ENCODE results near the gene NANOS2. TPM values are rescaled to one million over a fixed set of nuclear protein-coding genes. Genes with fewer than 3 reads are reported as not detected.
A peak's percentile ranks its signal among the peaks of the same experiment; 100 is the strongest.

Gene NANOS2
- total and polyA plus RNA-seq, 2 of the 4 experiments (the other 2 are of a cell fraction): not detected

DNA sequence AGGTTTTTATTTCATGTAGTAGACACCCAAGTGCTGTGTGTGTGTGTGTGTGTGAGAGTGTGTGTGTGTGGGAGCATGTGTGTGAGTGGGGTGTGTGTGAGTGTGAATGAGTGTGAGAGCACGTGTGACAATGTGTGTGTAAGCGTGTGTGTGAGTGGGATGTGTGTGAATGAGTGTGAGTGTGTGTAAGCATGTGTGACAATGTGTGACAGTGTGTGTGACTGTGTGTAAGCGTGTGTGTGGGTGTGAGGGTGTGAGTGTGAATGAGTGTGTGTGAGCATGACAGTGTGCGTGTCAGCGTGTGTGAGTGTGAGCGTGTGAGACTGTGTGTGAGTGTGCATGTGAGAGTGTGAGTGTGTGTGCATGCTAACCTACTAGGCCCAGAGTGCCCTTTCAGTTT, 43.7 kb upstream of the NANOS2 start:
- H3K9me1 ChIP-seq (ENCODE audit: insufficient read depth, low read length): peaks cover 4% of the 10 kb centered on the region; the same call in 1 of the 2 replicates
- no peaks in the 10 kb centered on the region for H3K79me1 ChIP-seq (ENCODE audit: low read depth in 1 of 2, low read length in 2 of 2)
- H3K27ac ChIP-seq (ENCODE audit: insufficient read depth, low read length): no peak overlapping the region
- no peak overlapping the region for H3K4ac ChIP-seq (ENCODE audit: low read depth, low read length)
- H4K91ac ChIP-seq (ENCODE audit: insufficient read depth, low read depth, low read length): no peak overlapping the region
- H4K5ac ChIP-seq (ENCODE audit: low read depth, low read length): no peak overlapping the region
- intact Hi-C loops (cut with micrococcal nuclease) (no loop called here), in situ Hi-C loops (cut with MboI; ENCODE audit: low sequenced_read_pairs) (no loop called here), dilution Hi-C loops (cut with HindIII; ENCODE audit: low sequenced_read_pairs, unreplicated experiment) (no loop called here)
- WGBS, 2 experiments (ENCODE audit: extremely low coverage in 2 of 2, insufficient read length in 1 of 2): 71 to 100% methylated on average over 1 to 3 of the region's 6 CpGs
- H3K14ac ChIP-seq (replicated peaks; ENCODE audit: low read depth, low read length): no peak overlapping the region
- H2AK9ac ChIP-seq (replicated peaks; ENCODE audit: low read depth, low read length, poor library complexity): no peak overlapping the region
- H2AK5ac ChIP-seq (ENCODE audit: low read depth, low read length): no peak overlapping the region
- H3K23ac ChIP-seq (ENCODE audit: low read depth, low read length): no peak overlapping the region; the same call in 1 of the 2 replicates
- no peak for DNase-seq
- H3K9me3 ChIP-seq (ENCODE audit: control insufficient read depth, insufficient read depth, low read length): no peaks in the 10 kb centered on the region
- H3K4me3 ChIP-seq (ENCODE audit: insufficient read depth, low read depth, low read length): no peak overlapping the region
- H2BK15ac ChIP-seq (ENCODE audit: low read depth, low read length): no peak overlapping the region
- no peak overlapping the region for H4K8ac ChIP-seq (ENCODE audit: low read depth in 2 of 2, low read length in 2 of 2)
- H2AFZ ChIP-seq (replicated peaks; ENCODE audit: low read length, poor library complexity): peak overlapping the region; percentile 43
- no peak overlapping the region for H3K4me2 ChIP-seq (ENCODE audit: low read depth, low read length)
- peak overlapping the region; percentile 62 for H2BK5ac ChIP-seq (ENCODE audit: low read depth, low read length, poor library complexity, severe bottlenecking)
- H3K36me3 ChIP-seq (ENCODE audit: control insufficient read depth, insufficient read depth, low read length): no peaks in the 10 kb centered on the region
- ChIA-PET POLR2A (ENCODE audit: unreplicated experiment) (no interaction called here), CTCF (no interaction called here)
- no peak overlapping the region for H2BK20ac ChIP-seq (ENCODE audit: low read depth, low read length)
- TF ChIP-seq CHD1 (IDR thresholded peaks at IDR 0.05; ENCODE audit: low read depth, low read length): no peak
- TF ChIP-seq, protein P1, sequence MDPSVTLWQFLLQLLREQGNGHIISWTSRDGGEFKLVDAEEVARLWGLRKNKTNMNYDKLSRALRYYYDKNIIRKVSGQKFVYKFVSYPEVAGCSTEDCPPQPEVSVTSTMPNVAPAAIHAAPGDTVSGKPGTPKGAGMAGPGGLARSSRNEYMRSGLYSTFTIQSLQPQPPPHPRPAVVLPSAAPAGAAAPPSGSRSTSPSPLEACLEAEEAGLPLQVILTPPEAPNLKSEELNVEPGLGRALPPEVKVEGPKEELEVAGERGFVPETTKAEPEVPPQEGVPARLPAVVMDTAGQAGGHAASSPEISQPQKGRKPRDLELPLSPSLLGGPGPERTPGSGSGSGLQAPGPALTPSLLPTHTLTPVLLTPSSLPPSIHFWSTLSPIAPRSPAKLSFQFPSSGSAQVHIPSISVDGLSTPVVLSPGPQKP (IDR thresholded peaks at IDR 0.05; ENCODE audit: borderline replicate concordance, low read depth, low read length): no peak
- TF ChIP-seq MAZ (IDR thresholded peaks at IDR 0.05; ENCODE audit: borderline replicate concordance, low read depth, low read length): no peak
- TF ChIP-seq MXI1 (IDR thresholded peaks at IDR 0.05; ENCODE audit: borderline replicate concordance, low read depth, low read length): no peak
- TF ChIP-seq CEBPB (IDR thresholded peaks at IDR 0.05; ENCODE audit: low read depth, low read length): no peak
- no peak for TF ChIP-seq RCOR1 (IDR thresholded peaks at IDR 0.05; ENCODE audit: insufficient replicate concordance, low read length)
- no peak for TF ChIP-seq SMC3 (IDR thresholded peaks at IDR 0.05; ENCODE audit: low read depth, low read length)
- no peak for TF ChIP-seq NFE2L2 (IDR thresholded peaks at IDR 0.05; ENCODE audit: low read depth, low read length)
- no peak for TF ChIP-seq FOS (IDR thresholded peaks at IDR 0.05; ENCODE audit: low read depth, low read length)
- TF ChIP-seq, protein P2, sequence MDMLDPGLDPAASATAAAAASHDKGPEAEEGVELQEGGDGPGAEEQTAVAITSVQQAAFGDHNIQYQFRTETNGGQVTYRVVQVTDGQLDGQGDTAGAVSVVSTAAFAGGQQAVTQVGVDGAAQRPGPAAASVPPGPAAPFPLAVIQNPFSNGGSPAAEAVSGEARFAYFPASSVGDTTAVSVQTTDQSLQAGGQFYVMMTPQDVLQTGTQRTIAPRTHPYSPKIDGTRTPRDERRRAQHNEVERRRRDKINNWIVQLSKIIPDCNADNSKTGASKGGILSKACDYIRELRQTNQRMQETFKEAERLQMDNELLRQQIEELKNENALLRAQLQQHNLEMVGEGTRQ (IDR thresholded peaks at IDR 0.05; ENCODE audit: low read depth, low read length): no peak
- no peak for TF ChIP-seq RFX5 (IDR thresholded peaks at IDR 0.05; ENCODE audit: low read depth, low read length)
- TF ChIP-seq BHLHE40 (IDR thresholded peaks at IDR 0.05; ENCODE audit: low read depth, low read length): no peak
- TF ChIP-seq, protein P3, sequence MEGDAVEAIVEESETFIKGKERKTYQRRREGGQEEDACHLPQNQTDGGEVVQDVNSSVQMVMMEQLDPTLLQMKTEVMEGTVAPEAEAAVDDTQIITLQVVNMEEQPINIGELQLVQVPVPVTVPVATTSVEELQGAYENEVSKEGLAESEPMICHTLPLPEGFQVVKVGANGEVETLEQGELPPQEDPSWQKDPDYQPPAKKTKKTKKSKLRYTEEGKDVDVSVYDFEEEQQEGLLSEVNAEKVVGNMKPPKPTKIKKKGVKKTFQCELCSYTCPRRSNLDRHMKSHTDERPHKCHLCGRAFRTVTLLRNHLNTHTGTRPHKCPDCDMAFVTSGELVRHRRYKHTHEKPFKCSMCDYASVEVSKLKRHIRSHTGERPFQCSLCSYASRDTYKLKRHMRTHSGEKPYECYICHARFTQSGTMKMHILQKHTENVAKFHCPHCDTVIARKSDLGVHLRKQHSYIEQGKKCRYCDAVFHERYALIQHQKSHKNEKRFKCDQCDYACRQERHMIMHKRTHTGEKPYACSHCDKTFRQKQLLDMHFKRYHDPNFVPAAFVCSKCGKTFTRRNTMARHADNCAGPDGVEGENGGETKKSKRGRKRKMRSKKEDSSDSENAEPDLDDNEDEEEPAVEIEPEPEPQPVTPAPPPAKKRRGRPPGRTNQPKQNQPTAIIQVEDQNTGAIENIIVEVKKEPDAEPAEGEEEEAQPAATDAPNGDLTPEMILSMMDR (conservative IDR thresholded peaks at IDR 0.05; ENCODE audit: low read depth, low read length): no peak
- no peak for TF ChIP-seq RAD21 (IDR thresholded peaks at IDR 0.05; ENCODE audit: low read length)
- no peak for TF ChIP-seq POLR2A (IDR thresholded peaks at IDR 0.05; ENCODE audit: low read depth, low read length)
- no peaks in the 10 kb centered on the region; the same call in 1 of the 2 replicates for H4K20me1 ChIP-seq (ENCODE audit: insufficient read depth, low read length)
- H3K18ac ChIP-seq (ENCODE audit: low read depth, low read length): no peak overlapping the region
- H3K9ac ChIP-seq (ENCODE audit: low read depth, low read length): no peak overlapping the region
- peaks cover 22% of the 10 kb centered on the region for H3K27me3 ChIP-seq (ENCODE audit: control insufficient read depth, insufficient read depth, low read length)
- H3K56ac ChIP-seq (ENCODE audit: extremely low read depth, insufficient read depth, low read length): no peak overlapping the region
- H2BK120ac ChIP-seq (ENCODE audit: low read depth, low read length): no peak overlapping the region
- no peaks in the 10 kb centered on the region for H3K4me1 ChIP-seq (ENCODE audit: control insufficient read depth, insufficient read depth, low read length)
- no TSS peak for BruUV-seq (replicated peaks)
- no peak for ATAC-seq (ENCODE audit: low read depth)
